ENCODE measurements around the gene UMODL1.

Gene UMODL1

DNA sequence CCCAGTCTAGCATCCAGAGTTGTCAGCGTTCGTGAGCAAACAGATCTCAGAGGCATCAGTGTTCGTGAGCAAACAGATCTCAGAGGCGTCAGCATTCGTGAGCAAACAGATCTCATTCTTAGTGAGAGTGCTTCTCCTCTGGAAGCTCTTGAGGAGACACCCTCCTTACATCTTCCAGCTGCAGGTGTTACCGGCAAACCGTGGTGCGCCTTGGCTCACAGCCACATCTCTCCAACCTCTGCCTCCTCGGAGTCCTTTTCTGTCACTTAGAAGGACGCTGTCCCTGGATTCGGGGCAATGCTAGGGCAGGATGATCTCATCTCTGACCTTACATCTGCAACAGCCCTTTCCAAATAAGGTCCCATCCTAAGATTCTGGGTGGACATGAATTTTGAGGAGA lies 14.6 kb upstream of the UMODL1 start:
- in situ Hi-C loops (cut with HindIII; ENCODE audit: low pct_ligation_motif_present, low pct_unique_long_range_greater_than_20kb, low sequenced_read_pairs), result no loop called here
- DNase-seq, result no peak

DNA sequence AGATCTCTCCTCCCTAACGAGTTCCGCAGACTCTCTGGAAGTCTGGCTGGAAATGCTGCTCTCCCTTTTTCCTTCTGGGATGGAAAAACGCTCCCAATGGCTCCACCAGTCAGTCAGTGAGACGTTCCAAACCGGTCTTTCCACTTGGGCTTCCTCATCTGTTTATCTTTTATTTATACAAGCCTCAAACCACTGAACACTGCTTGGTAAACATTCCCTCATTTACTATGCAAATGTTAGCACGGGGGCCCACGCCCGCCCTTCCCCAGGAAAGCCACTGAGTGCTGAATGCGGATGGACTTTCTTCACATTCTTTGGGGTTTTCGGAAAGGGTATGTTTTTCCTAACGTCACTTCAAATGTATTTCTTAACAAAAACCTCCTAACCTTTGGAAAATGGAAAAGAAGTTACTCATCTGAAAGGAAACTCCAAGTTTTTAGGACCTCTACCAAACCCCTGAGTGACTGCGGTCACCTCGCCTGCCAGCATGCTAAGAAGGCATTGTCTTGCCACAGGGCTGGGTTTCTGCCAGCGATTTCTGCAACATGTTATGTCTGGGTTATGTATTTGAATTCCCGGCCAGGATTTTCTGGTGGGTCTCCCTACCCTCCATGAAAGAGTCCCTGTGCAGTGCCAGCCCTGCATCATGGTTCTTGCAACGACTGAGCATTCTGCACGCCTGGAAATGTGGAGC lies 14.0 kb upstream of the UMODL1 start:
- in situ Hi-C loops (cut with HindIII; ENCODE audit: low pct_ligation_motif_present, low pct_unique_long_range_greater_than_20kb, low sequenced_read_pairs), result no loop called here
- no peak for DNase-seq

- in situ Hi-C loops (cut with HindIII; ENCODE audit: low pct_ligation_motif_present, low pct_unique_long_range_greater_than_20kb, low sequenced_read_pairs), result no loop called here
- DNase-seq, result no peak
Observed at GRCh38 chr21:42057851-42058437, 13.2 kb upstream of the UMODL1 start.

- DNase-seq, result no peak
- in situ Hi-C loops (cut with HindIII; ENCODE audit: low pct_ligation_motif_present, low pct_unique_long_range_greater_than_20kb, low sequenced_read_pairs), result no loop called here
Observed at GRCh38 chr21:42058631-42059111, 12.4 kb upstream of the UMODL1 start.

DNA sequence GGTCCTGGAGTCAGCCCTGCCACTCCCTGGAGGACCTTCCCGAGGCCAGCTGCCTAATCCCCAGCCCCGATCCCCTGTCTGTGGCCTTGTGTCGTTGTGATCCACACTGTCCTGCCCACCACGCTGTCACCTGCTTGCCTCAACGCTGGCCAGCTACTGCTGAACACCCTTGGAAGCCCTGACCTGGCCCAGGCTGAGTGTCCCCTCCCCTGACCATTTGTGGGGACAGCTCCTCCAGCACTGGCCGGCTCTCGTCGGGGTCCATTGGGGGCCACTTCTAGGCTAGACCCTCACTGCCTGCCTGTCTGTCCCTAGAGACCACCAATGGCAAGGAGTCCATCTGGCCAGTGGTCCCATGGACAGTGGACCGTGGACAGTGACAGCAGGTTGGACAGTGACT lies 12.0 kb upstream of the UMODL1 start:
- in situ Hi-C loops (cut with HindIII; ENCODE audit: low pct_ligation_motif_present, low pct_unique_long_range_greater_than_20kb, low sequenced_read_pairs), result no loop called here
- no peak for DNase-seq

- in situ Hi-C loops (cut with HindIII; ENCODE audit: low pct_ligation_motif_present, low pct_unique_long_range_greater_than_20kb, low sequenced_read_pairs), result no loop called here
- no peak for DNase-seq
Observed at GRCh38 chr21:42059721-42060120, 11.4 kb upstream of the UMODL1 start.

GRCh38 chr21:42060166-42060565 lies 11.0 kb upstream of the UMODL1 start:
- DNase-seq, result no peak
- in situ Hi-C loops (cut with HindIII; ENCODE audit: low pct_ligation_motif_present, low pct_unique_long_range_greater_than_20kb, low sequenced_read_pairs), result no loop called here

GRCh38 chr21:42061195-42061985 lies 9.7 kb upstream of the UMODL1 start:
- in situ Hi-C loops (cut with HindIII; ENCODE audit: low pct_ligation_motif_present, low pct_unique_long_range_greater_than_20kb, low sequenced_read_pairs), result no loop called here

GRCh38 chr21:42061986-42062235 lies 9.2 kb upstream of the UMODL1 start:
- in situ Hi-C loops (cut with HindIII; ENCODE audit: low pct_ligation_motif_present, low pct_unique_long_range_greater_than_20kb, low sequenced_read_pairs), result no loop called here
- DNase-seq, result no peak

More at GRCh38 chr21:42061195-42061985, 9.7 kb upstream of the UMODL1 start:
- no peak for DNase-seq

DNA sequence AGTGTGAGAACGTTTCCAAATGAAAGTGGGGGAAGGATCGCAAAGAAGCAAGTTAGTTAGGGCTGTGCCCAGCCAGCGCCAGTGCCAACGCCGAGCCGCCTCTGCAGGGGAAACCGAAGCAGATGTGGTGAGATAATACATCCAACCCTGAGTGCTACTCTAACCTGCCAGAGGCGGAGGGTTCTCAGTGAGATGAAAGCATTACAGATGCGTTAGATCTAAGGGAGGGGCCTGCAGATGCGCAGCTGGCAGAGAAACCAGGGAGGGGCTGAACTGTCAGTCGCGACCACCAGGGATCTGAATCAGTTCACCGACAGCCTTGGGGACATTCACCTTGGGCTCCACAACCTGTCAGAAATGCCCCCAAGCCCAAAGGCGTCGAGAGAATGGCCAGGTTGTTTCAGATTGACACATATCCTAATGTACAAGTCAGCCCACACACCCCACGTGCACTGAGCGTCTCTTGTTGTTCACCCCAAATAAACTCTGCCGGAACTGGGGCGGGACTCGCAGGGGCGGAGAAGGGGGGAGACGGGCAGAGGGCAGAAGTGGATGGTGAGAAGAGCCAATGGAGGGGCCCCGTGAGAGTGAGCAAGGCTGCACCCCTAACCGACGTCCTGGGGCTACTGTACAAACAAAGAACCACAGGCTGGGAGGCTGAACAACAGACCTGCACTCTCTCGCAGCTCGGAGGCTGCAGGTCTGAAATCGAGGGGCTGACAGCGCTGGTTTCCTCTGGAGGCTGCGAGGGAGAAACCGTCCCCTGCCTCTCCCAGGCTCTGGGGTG lies 8.7 kb upstream of the UMODL1 start:
- DNase-seq, result no peak
- in situ Hi-C loops (cut with HindIII; ENCODE audit: low pct_ligation_motif_present, low pct_unique_long_range_greater_than_20kb, low sequenced_read_pairs), result no loop called here

DNA sequence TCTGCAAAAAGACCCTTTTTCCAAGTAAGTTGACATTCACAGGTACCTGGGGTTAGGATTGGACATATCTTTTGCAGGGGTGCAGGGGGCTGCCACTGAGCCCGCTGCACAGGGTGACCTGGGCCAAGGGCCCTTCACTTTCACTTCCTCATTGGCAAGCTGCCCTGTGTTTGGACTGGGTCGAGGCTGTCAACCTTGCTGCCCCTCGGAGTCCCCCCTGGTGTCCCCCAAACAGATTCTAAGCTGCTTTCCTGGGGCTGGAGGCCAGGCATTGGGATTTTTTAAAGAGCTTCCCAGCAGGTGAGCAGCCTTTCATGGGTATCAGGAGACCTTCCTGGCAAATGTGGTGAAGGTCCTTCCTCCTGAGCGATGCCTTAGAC lies 7.9 kb upstream of the UMODL1 start:
- DNase-seq, result no peak
- in situ Hi-C loops (cut with HindIII; ENCODE audit: low pct_ligation_motif_present, low pct_unique_long_range_greater_than_20kb, low sequenced_read_pairs), result no loop called here

GRCh38 chr21:42063571-42064521 lies 7.3 kb upstream of the UMODL1 start:
- in situ Hi-C loops (cut with HindIII; ENCODE audit: low pct_ligation_motif_present, low pct_unique_long_range_greater_than_20kb, low sequenced_read_pairs), result no loop called here
- DNase-seq, result no peak

- DNase-seq, result no peak
- in situ Hi-C loops (cut with HindIII; ENCODE audit: low pct_ligation_motif_present, low pct_unique_long_range_greater_than_20kb, low sequenced_read_pairs), result no loop called here
Observed at GRCh38 chr21:42066521-42066920, 4.6 kb upstream of the UMODL1 start.

DNA sequence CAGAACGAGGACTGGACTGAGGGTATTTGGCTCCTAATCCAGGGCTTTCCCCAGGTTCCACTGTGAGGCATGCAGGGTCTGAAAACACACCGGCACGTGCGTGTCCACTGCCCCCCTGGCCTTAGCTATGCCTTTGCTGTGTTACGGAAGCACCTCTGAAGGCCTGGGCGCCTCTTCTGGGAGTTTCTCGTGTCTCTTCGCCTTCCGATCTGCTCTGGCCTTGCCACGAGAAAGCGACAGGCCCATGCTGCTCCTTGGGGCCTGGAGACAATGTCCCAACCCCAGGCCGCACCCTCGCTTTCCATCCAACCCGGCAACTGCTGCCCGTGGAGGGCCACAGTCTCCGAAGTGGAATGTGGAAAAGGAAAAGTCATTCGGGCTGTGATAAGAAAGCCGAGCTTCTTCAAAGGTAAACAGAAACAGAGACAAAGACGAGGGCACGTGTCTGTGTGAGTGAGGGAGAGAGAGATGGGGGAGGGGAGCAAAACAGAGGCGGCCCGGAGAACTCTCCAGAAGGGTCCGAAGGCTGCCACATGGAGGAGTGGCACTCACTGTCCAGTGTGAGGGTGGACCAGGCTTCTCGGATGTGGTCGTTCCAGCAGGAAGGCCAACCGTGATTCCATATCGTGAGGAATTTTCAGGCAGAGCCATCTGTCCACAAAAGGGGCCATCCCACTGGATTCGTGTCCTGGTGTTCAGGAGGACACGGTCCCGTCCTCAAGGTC lies 3.4 kb upstream of the UMODL1 start:
- DNase-seq, result no peak
- in situ Hi-C loops (cut with HindIII; ENCODE audit: low pct_ligation_motif_present, low pct_unique_long_range_greater_than_20kb, low sequenced_read_pairs), result no loop called here

DNA sequence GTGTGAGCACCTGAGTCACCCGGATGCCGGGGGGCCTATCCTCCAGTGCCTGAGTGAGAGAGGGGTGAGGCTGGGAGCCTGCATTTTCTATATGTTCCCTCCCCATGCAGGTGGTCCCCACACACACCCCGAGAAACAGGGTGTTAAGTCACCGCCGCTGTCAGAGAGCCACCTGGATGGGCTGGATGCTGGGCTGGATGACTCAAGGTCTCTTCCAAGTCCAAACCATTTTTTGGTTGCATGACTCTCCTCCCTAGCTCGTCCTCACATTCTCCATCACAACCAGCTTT lies 2.9 kb upstream of the UMODL1 start:
- in situ Hi-C loops (cut with HindIII; ENCODE audit: low pct_ligation_motif_present, low pct_unique_long_range_greater_than_20kb, low sequenced_read_pairs), result no loop called here

GRCh38 chr21:42068592-42068991 lies 2.5 kb upstream of the UMODL1 start:
- in situ Hi-C loops (cut with HindIII; ENCODE audit: low pct_ligation_motif_present, low pct_unique_long_range_greater_than_20kb, low sequenced_read_pairs), result no loop called here
- DNase-seq, result no peak

More for the DNA sequence above, 2.9 kb upstream of the UMODL1 start:
- no peak for DNase-seq

- no peak for DNase-seq
- in situ Hi-C loops (cut with HindIII; ENCODE audit: low pct_ligation_motif_present, low pct_unique_long_range_greater_than_20kb, low sequenced_read_pairs), result no loop called here
Observed at GRCh38 chr21:42069327-42069726, 1.8 kb upstream of the UMODL1 start.

DNA sequence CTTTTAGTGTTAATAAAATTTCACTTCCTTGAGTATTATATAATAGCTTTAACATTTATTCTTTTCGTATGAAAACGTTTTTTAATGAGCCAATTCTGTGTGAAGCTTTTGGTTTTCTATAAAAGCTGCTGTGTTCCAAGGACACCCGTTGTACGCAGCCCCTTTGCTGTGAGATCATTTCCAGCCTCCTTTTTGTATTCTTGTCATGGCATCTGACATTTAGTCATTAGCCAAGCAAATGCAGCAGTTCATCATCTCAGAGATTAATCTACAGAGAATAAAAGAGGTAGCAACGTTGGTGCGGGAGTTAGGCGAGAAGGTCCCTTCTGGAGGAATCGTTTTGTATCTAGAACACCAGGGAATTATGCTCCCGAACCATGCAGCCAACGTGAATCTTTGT lies 1.3 kb upstream of the UMODL1 start:
- in situ Hi-C loops (cut with HindIII; ENCODE audit: low pct_ligation_motif_present, low pct_unique_long_range_greater_than_20kb, low sequenced_read_pairs), result no loop called here
- DNase-seq, result no peak

Measured in ACHN (cell line).